HG03520 (cell line): ENCODE data around the gene SORCS3.

Experiments used
- ATAC-seq: cut with Tn5 transposase; IDR thresholded peaks from one replicate; pipeline ENCODE4 v1.9.1; 2021; ENCODE audit warnings: mild to moderate bottlenecking, moderate library complexity; ENCODE audit not compliant: unreplicated experiment

The SORCS3 gene

DNA sequence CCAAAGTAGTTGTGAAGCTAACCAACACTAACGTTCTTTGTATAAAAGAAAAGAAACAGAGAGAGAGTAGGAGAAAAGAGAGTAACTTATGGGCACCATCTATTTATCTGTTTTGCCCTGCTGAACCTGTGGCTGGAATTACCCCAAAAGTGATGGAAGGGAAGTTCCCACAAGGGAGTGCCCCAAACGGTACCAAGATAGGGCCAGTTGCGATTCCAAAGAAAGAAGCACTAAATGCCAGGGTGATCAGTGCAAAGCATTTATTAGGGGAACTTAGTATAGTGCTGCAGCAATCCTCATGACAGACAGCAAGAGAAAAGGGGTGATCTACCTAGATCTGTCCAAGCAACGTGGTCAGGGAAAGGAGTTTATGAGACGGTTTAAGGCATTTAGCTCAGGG lies 190.2 kb downstream of the SORCS3 start:
- ATAC-seq, result no peak

DNA sequence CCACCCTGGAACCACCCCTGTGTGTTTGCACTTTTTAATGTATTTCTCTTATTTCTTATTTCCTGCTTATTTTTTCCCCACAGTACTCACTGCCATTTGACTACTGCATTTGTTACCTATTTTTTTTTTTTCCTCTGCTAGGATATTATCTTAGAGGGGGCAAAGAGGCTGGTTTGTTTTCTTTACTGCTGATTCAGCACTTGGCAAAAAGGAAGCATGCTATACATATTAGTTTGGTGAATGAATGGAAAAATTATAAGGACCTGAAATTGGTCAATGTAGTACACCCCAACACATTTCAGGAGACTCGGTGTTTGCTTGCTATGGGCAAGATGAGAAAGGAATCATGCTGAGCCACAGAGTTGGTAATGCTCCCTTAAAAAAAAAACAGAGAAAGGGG lies 193.5 kb downstream of the SORCS3 start:
- ATAC-seq, result no peak

DNA sequence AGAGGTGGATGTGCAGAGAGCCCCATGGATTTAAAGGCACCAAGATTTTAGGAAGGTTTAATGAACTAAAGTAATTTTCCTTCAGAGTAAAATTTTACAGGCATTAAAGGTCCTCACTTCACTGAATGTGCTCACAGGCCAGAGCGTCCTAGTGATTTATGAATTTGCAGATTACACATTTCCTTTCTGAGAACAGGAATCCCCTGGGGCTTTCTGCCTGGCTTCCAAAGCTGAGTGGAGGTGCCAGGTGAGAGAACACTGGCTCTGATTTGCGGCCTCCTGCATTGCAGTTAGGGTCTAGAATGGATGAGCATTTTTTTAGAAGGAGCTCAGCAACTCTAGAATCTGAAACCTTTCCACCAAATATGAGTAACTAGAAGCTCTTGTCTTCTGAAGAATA lies 194.3 kb downstream of the SORCS3 start:
- ATAC-seq, result no peak

DNA sequence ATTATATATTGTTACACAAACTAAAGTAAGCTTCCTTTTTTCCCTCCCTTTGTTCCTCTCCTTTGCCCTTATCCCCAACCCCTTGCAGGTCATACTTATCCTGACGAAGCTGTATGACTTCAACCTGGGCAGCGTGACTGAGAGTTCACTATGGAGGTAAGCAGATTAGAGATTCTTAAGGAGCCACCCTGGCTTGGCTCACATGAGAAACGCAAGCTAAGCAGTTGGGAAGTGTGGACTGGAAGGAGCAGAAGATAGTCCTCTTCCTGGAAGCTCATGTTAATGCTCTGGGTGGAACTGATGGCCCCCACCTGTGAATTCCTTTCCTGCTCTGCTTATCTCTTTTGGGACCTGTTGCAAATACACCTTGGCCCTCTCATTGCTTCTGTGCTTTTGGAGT lies 201.6 kb downstream of the SORCS3 start:
- ATAC-seq, result no peak

DNA sequence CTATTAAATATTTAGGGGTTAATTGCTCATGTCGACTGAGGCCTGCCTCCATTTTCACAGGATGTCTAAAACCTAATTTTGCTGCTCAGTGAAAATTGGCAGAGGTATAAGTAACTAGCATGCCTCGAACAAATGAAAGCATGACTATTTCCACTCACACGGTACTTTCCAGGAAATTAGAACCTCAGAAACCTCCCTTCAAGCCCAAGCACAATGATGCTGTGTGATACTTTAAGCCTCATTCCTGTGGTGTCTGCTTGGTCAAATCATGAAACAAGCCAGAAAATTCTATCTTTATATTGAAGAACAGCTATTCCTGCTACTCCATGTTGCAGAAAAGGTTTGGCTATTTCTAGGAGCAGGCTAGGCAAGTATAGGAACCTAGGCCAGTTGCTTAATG lies 203.0 kb downstream of the SORCS3 start:
- peak; percentile 62 for ATAC-seq

DNA sequence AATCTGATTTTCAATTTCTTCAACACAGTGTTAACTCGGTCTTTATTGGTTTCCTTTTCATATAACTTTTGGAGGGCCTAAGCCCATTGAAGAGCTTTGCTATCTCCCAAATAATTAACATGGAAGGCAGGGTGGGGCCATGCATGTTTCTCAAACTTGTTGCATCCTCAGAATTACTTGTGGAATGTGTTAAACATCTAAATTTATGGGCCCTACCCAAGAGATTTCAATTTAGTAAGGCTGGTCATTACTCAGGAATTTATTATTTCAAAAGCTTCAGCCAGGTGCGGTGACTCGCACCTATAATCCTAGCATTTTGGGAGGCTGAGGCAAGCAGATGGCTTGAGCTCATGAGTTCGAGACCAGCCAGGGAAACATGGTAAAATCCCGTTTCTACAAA lies 208.9 kb downstream of the SORCS3 start:
- no peak for ATAC-seq

DNA sequence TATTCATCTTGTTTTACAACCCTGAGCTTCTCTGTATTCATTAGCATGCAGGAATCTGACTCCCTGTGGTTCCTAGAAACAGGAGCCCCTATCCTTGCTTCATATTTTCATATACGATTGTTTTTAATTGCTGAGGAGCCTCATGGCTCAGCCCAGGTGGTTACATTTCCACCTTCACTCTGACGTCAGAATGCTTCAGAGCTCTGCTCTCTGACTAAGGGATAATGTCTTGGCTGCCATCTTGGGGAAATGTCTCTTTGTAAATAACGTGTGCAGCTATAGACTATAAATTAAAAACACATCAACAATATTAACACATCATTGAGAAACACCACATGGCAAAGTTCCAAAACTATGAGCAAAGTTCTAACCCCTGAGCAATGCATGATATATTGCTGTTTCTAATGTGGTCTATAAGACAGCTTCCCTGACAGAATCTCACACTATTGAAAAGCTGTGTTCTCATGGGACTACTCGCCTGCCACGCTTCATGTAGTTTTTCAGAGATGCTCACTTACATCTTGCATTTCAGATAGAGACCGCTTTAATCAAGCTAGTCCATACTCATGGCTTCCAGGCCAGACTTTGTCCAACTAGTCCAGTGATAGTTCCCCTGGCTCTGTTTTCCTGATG lies 227.0 kb downstream of the SORCS3 start:
- ATAC-seq, result no peak

DNA sequence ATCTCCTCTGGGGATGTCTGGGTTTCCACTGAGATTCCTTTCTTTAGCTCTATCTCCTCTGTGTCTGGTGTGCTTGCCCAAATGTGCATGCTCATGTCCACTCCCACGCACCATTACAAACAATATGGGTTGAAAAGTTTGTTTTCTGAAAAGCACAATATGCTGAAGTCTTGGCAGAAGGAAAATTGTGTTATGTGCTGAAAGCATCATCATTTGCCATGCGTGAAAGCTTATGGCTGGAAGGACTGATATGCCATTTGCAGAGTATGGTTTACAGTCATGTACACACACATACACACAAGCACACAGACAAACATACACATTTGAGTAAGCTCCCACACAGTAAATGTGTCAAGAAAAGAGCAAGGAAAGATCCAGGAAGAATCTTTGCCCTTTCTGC lies 231.6 kb downstream of the SORCS3 start:
- ATAC-seq, result no peak

DNA sequence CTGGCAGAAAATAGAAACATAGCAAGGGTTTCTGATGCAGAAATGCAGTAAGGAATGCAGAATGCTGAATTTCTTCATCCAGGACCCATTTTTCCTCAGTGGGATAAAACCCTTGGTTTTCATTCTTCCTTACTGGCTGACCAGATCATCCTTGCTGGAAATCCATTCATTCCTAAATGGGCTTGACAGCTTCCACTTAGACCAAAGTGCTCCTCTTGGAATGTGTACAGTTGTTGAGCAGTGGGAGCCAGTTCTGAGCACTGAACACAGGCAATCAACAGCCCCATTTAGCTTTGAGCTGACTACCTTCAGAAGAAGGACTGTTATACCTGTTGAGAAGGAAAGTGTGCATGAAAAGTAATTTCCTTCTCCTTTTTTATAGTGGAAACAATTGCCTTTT lies 232.1 kb downstream of the SORCS3 start:
- no peak for ATAC-seq

DNA sequence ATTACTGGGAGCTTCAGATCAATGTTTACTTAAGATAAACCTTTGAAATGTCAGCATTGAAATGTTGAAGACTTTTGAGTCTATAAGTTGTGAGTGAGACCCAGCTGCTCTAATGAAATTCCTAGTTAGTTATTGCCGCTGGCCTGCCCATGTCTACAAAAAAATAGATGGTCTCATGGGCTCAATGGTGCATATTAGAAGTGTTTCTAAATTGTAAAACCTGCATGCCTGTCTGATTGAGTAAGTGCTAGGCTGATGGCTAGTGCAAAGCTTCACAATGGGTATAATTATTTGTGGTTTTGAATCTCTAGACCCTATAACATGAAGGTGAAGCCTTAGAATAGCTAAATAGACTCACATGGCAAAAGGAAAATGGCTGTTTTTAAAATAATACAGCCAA lies 234.5 kb downstream of the SORCS3 start:
- no peak for ATAC-seq

DNA sequence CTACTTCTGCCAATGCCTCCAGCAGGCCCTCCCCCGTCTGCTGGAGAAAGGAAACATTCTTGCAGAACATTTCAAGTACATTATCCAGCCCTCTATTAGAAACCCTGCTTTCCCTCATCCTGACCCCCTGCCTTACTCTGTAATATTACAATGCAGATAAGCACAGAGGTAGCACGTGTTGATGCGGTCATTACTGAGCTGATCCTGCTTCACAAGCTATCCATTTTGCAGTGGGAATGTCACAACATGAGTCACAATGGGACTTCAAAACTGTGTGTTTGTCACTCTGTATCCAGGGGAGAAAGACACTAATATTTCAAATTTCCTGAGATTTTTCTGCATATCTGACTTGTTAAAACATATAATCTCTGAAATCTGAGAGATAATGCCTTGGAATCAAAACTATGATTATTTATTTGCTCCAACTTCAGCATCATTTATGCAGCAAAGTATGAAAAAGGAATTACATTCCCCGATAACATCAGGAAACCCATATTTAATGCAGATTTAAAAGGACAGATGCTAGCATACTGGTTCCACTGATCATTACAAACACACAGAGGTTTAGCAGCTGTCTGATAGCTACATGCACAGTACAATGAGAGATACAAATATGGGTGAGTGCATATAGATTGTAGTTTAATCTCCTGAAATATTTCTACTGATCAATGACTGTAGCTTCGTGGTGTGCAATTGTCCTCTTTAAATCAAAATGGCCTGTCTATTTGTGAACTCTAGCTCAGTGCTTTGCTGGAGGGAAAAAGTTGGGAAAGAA lies 239.7 kb downstream of the SORCS3 start:
- no peak for ATAC-seq

DNA sequence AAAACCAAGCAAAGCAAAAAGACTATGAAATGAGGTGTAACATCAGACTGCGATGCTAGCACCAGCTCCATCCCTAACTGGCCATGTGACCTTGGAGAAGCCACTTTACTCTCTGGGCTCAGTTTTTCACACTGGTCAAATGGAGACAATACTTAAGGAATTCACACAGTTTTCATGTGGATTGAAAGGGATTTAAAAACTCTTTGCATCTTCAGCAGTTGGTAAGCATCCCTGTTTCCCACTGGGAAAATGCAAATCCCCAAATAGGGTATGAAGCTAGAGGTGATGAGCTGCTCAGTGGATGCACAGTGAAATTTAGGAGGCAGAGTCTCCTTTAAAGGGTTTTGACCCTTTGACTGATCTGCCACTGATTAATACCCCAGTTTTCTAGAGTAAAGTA lies 240.7 kb downstream of the SORCS3 start:
- ATAC-seq, result no peak

DNA sequence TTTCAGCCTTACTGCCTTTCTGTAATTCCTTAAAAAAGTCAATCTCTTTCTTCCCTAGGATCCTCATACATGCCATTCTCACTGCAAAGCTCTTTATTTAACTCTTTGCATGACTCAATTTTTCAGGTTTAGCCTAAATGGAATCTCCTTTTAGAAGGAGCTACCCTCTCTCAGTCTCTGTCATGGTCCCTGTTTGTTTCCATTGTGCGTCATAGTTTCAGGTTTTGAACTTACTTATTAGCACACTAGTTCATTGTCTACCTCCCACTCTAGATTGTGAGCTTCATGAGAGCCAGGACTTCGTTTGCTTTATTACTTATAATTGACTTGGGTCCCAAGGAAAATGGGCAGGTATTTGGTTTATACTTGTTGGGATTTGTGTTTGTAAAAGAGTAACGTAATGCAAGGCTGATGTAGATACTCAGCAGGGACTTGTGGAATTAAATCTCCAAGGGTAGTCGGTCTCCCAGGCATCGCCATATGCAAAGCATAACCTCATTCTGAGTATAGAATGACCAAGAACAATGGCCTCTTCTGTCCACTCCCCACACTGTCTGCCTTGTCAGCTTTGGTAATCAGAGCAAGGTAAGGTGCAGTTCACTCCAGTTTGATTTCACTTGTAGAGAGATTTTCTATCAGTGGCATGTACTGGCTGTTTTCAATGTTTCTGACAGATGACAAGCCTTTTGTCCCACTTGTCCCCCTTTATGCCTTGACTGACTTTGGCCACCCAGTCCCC lies 252.0 kb downstream of the SORCS3 start:
- ATAC-seq, result no peak

DNA sequence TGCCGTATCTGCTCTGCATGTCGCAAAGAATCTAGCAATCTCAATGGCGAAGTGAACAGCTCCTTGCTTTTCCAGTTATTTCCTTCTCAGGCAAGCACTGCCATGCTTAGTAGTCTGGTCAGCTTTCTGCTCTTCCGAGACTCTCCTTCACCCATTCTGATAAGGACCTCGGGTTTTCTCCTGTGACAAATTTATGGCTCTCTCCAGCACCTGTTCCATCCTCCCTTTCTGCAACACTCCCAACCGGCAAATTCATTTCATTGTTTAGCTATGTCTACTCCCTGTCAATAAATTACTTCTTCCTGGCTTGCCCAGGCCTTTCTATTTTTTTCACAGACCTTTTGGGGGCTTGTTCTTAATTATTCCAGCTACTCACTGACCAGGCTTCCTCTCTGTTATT lies 252.6 kb downstream of the SORCS3 start:
- ATAC-seq, result no peak

DNA sequence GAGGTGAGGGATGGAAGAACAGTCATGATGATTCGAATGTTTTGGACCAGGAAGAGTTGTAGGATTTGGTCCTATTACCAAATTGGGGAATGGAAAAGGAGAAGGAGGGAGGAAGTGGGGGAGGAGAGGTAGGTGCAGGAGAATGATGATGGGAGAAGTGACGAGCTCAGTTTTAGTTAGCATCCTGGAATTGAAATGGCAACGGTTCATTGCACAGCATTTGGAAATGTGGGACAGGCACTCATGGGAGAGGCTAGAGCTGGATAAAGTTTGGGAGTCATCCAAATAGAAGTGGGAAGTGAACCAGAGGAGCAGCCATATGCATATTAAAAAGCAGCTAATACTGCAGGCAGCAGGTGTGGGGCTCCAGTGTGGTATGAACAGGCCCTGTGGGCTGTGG lies 253.6 kb downstream of the SORCS3 start:
- ATAC-seq, result no peak

DNA sequence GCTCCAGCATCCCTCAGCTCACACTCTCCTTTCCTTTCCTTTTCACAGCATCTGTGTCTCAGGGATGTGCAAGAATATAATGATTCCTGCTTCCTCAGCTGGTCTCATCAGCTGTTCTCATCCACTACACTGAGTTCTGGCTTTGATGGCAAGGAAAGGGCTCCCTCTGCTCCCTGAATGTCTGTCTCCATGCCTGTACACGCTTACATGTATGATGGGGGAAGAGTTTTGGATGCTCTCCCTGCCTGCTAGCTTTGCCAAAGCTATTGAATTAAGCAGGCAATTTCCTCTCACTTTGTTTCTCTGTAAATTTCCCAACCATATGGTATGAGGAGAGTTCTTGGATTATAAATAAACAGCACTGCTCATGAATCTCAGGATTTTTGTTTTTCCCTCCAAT lies 254.5 kb downstream of the SORCS3 start:
- ATAC-seq, result no peak

DNA sequence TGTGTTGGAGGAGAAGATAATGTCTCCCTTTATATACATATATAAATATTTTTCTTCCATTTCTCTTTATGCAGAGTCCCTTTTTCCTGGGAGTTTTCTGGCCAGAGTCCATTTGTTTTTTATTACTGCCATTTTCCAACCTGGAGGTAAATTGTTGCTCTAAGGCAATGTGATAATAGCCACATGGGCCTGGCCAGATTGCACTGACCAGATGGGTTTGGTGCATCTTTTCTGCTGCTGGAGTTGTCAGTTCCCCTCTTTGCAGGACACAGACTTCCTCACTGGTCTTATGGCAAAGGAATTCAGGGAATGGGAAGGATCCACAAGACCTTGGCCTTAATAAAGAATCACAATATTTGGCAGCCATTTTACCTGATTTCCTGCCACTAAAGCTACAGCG lies 254.9 kb downstream of the SORCS3 start:
- no peak for ATAC-seq

DNA sequence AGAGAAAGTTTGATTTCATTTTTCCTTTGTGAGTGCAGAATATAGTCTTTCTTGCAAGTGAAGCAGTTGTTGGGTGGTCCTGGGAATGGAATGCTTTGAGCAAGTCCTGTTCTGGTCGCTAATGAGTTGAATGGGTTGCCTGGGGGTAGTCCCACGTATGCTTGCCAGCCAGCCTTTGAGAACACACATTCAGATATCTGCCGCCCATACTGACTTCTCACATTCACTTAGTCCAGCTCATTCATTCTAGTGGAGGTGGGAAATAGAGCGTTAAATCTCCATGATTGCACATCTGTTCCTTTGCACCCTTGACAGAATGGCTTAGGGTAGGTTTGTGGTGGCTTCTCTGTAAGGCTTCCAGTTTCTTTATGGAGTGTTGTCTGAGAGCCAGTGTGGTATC lies 256.6 kb downstream of the SORCS3 start:
- no peak for ATAC-seq

DNA sequence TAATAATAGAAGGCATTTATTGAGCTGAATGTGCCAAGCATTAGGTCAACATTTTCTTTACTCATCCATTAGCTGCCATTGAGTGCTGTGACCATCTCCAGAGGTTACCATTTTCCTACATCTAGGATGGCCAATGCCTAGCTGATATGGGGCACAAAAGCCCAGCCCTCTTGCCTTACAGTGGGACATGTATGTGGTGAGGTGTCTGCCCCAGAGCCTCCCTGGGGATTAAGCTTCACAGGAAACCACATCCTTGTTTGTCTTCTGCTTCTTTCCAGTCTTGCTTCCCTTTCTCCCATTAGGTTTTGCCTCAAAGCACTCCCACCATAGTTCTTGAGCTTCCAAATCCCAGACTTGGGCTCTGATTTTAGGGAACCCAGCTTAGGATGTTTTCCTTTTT lies 258.7 kb downstream of the SORCS3 start:
- no peak for ATAC-seq

DNA sequence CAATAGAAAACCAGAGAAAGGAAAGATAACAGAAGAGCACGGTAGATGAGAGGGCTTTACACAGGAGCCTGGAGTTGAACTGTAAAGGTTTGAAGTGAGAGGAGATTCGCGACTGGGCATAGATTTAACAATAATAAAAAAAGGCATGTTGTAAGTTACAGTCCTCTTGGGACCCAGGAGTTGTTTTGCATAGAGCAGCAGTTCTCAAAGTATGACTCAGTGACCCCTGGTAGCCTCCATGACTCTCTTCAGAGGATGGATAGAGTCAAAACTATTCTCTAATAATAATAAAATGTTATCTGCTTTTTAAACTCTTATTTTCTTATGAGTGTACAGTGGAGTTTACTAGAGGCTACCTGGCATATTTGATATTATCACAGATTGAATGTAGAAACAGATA lies 262.3 kb downstream of the SORCS3 start:
- ATAC-seq, result no peak

DNA sequence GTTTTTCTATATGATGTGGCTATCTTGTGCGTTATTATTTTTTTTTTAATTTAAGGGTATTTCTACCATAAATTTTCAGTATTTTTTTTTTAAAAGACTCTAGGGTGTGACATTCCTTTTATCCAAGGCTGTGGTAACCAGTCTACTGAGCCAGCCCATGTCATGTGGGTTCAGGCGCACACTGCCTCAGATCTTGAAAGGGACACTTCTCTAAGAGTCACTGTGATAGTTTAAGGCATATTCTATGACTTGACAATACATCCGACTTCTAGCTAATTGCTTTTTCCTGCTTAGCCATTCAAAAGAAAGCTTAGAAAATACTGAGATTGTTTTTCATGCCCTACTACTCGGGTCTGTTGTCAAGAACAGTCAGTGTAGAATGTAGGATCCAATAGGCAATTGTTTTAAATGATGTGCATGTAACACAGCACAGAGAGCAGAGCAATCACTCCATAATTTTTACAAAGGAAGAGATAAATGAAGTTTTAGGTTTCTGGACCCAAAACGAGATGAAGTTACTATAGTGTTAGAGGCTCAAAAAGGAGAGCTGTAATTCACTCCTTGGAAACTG lies 263.7 kb downstream of the SORCS3 start:
- no peak for ATAC-seq

DNA sequence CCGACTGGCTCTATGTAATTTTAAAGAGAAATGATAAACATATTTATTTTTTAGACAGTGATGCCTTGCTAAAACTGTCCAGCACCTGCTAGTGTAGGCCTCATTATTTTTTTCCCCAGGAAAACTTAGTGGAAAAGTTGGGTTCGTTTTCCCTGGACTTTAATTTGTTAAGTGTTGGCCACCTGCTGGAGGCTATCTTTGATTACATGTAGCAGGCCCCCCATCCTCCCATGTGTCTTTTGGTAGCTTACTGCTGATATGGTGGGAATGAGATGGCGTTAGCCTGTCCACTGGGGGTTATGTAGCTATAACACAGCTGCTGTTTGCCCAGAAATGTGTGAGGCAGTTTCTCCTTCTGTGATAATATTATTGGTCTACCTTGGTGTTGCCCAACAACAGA lies 265.0 kb downstream of the SORCS3 start:
- no peak for ATAC-seq
